Activated naive CD8-positive, alpha-beta T cell treated with anti-CD3 and anti-CD28 coated beads, Interleukin-2, amount 50 U/mL, for 24 hours (primary cell): ENCODE data around the gene CHRNE.

Experiments used
- ATAC-seq: fragments of 150-1000 bp; cut with Tn5 transposase; one replicate; pipeline ENCODE4 v1.10.0; 2021
- DNase-seq: peaks from one replicate; pipeline ENCODE4 v3.0.0; 2021
- H3K27ac Mint-ChIP-seq: one replicate; pipeline ENCODE4 v1.8.0; 2021; ENCODE audit warnings: mild to moderate bottlenecking, mixed read lengths
- H3K27me3 Mint-ChIP-seq: one replicate; pipeline ENCODE4 v1.8.0; 2021; ENCODE audit warnings: mixed read lengths
- H3K36me3 Mint-ChIP-seq: one replicate; pipeline ENCODE4 v1.8.0; 2021; ENCODE audit warnings: low read depth, mixed read lengths
- H3K4me1 Mint-ChIP-seq: one replicate; pipeline ENCODE4 v1.8.0; 2021; ENCODE audit warnings: mixed read lengths
- H3K4me3 Mint-ChIP-seq: one replicate; pipeline ENCODE4 v1.8.0; 2021; ENCODE audit warnings: mild to moderate bottlenecking, moderate library complexity, mixed read lengths
- H3K9me3 Mint-ChIP-seq: one replicate; pipeline ENCODE4 v1.8.0; 2021; ENCODE audit warnings: mixed read lengths

The CHRNE gene

DNA sequence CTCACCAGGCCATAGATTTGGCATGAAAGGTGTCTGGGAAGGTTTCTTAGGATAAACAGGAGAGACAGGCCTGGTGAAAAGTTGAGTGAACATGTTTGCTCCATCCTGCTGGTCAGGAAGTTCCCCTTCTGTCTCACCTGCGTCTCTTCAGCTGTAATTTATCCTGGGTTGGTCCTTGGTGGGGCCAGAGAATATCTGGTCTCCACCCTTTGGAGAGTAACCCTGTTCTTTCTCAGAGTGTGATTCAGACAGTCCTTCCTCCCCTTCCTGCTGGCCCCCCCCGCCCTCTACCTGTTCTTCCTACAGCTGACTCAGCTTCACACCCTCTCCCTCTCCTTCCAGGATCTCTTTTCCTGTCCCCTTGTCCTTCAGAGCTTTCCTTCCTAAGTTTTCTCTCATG is 52.7 kb downstream of the CHRNE start:
- Mint-ChIP-seq H3K4me3 (no peak overlapping the region), H3K4me1 (peaks cover 18% of the 10 kb centered on the region), H3K9me3 (peaks cover 6% of the 10 kb centered on the region), H3K36me3 (peaks cover 8% of the 10 kb centered on the region), H3K27me3 (no peaks in the 10 kb centered on the region), H3K27ac (no peak overlapping the region)
- ATAC-seq (no peak), DNase-seq (no peak)

- no peaks in the 10 kb centered on the region for H3K27me3 Mint-ChIP-seq
- no peak overlapping the region for H3K27ac Mint-ChIP-seq
- peaks cover 6% of the 10 kb centered on the region for H3K9me3 Mint-ChIP-seq
- H3K4me3 Mint-ChIP-seq: no peak overlapping the region
- ATAC-seq: no peak
- no peak for DNase-seq
- peaks cover 14% of the 10 kb centered on the region for H3K4me1 Mint-ChIP-seq
- peaks cover 8% of the 10 kb centered on the region for H3K36me3 Mint-ChIP-seq
Observed at GRCh38 chr17:4849011-4849536, 53.8 kb downstream of the CHRNE start.
